Activated CD8-positive, alpha-beta memory T cell treated with anti-CD3 and anti-CD28 coated beads, Interleukin-2, amount 50 U/mL, for 4 hours (primary cell): ENCODE results near the gene SESN3.
"Not testable (repeated sequence)": the region's sequence is repeated elsewhere in the genome, so short reads cannot be mapped to it uniquely, and the experiment has no call there.

Source experiments
- DNase-seq: peaks from one replicate; pipeline ENCODE4 v3.0.0-alpha.2; 2020

SESN3 gene

DNA sequence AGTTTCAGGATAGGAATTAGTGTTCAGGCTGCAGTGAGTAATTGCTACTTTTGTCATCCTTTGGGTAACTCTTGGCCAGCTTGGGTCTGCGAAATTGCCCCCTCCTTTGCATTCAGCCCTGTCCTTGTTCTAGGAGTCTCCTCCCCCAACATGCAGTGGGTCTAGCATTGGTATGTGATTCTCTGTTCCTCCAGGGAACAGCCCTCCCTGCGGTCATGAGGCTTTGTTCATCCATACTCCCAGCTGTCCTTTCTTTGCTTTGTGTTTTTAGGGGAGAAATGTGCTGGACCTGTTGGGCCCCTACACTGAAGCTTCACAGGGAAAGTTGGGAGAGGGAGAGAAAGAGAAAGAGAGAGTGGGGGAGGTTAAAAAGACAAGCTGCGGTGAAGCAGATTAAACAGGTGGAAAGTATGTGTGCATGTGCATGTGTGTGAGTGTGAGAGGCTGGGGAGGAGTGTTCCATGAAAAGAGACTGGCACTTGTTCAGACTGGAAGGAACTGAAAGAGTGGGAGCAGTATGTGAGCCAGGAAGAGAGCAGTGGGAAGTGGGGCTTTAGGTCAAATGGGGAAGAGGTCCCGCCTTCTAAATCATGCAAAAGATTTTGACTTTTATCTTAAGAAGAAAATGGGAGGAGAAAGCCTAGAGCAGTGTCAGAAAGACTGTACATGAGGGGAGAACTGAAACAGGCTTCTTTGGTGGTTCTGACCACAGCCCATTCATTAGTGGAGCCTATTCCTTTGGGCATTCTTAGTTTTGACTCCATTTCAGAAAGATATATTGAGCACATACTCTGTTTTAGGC lies 17.9 kb upstream of the SESN3 start:
- no peak for DNase-seq

DNA sequence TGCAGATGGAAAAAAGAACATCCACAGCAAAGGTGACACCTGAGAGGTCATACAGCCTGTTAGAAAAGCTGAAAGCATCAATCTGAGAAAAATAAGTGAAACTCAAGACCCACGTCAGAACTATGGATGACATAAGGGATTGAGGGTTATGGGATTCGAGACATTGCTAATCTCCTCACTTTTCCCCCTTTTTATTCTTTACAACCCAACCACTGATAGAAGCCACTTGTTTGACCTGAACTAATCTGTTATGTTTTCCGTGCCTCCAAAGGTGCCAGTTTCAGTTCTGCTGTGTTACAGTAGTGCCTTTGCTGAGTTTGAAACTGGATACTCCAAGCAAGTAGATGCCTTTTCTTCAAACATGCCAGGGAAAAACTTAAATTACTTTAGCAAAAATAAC lies 16.9 kb upstream of the SESN3 start:
- DNase-seq = no peak

DNA sequence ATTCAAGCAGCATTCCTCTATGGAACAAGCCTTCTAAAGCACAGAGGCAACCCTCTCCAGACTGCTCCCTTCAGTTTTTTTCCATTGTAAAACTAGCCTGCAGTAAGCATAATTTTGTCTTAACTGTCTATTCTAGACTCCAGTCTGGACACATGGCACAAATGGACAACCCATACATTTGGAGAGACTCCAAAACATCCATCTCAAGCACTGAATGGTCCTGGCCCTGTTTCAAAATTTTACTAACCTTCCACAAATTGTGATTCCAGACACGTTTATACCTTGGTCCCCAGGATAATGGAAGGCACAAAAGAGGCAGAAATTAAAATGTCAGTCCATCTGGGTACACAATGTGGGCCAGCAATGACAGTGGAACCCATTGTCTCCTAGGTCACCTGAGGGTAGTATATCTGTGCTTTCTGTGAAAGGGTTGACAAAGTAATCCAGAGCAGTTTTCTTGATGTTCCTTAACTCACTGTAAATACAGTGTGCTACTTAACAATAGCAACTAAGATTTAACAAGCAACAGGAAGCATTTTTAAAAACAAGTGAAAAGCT lies 16.2 kb upstream of the SESN3 start:
- DNase-seq = no peak

DNA sequence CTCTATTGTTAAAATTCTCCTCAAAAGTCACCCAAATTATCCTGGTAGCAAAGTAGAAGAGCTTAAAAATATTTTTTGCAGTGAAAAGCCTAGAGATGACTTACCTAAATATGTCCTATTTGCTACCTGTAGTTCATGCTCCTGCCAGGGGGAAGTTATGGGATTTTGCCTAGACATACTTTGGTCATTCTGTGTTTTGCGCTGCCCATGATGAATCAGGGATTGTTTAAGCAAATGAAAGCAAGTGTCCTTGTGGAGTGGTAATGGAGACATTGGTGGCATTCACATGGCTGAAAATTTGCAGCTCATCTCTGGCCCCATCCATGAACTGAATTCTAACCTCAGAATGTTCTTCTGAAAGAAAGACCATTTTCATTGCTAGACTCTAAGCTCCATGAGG lies 14.6 kb upstream of the SESN3 start:
- no peak for DNase-seq

DNA sequence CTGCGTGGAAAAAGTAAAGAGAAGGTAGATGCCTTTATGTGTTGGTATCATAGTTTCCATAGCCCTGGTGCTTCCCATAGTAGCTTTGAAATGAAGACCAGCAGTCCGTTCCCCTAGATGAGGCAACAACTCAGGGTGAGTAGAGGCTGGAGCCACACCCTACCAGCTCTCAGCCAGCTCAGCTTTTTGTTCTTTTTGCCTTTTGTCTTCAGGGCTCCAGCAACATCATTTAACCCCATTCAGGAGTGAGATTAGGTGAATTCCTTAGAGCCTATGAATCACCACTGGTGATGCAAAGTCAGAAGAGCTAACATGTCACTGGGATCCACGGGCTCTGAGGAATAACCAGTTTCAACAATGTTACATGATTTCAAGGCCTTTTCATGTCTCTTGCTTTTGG lies 14.0 kb upstream of the SESN3 start:
- no peak for DNase-seq

DNA sequence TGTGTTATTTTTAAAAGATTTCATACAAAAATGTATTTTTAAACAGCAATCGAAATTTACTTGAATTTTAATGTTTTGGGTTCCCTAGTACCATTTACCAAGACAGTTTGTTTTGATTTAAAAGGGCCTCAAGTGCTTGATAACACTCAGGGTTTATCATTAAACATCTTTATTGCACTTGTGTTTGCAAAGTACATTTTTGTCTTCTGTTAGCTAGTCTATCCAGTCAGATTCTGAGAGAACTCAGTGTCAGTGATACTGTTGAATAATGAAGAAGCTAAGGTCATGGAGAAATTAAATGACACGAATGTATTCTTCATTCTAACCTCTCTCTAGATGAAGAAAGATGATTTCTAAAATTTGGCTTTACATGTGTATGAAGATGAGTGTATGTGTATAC lies 12.7 kb upstream of the SESN3 start:
- DNase-seq = no peak

DNA sequence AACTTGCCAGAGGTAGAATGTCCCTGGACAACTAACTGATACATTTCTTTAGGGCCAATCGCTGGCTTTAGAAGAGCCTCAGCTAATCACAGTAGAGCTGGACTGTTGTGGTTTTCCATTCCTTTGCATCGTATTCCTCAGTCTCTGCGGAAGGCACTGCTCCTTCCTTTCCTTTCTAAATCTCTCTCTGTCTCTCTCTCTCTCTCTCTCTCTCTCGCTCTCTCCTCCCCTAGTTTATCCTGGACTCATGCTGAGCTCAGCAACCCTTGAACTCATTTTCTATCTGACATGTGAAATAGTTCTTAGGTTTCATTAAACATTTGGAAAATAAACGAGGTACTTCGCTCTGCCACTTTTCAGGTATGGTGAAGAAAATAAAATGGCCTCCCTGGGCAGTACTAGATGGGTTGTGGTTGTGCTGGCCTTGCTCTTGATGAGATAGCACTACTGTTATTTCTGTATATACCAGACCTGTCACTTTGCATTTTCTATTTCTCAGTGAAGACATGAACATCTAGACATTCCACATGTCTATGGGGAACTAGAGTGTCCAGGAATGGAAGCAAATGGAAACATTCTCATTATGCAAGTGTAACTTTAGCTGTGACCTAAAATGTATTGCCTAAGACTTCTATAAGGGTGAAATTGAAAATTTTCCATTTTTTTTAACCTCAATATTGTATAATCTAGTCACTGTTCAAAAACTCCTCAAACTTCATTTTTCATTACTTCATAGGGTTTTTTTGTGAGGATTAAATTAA lies 12.0 kb upstream of the SESN3 start:
- no peak for DNase-seq

DNA sequence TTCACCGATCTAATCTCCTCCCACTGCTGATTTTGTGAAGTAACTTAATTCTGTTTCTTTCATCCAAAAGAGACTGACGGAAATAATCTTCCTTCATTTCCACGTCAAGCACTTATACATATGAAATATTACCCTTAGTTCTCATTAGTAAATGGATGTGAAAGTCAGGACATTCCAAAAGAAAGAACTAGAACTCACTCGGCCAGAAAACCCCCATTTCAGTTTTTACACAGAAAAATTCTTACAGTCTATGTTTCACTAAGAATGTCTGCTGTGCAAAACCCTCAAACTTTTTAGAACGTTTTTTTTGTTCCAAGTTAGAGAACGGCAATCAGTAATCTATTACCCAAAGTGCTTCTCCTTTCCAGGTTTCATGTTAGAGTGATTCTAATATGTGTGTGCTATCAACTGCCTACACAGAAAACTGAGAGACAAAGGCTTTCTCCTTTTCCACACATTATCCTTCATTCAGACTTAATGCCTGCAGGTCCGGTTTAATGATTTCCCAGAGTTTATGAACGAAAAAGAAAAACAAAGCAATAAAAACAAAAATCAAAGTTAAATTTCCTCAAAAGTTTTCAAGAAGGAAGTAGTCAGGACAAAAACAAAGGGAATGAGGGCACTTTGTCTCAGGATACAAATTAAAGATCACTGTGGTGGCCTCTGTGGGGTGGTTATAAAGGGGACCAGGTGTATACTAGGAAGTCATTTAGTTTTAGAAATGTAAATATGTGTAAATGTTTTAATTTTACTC lies 11.3 kb upstream of the SESN3 start:
- no peak for DNase-seq

DNA sequence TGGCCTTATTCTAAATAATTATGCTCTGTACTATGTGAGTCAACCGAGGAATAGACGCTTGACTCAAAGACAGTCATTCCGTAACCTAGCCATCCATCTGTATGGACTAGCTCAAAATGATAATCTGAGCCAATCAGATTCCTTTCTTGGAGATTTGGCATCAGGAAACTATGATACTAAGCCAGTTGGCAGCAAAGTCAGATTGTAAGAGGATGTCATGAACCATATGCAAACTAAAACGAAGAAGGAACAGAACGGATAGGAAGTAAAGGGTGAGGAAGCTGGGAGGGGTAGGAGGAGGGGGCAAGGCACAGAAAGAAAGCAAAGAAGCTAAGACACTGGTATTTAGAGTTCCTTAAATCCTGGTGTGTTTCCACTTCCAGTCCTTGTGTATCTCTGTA lies 10.7 kb upstream of the SESN3 start:
- no peak for DNase-seq

DNA sequence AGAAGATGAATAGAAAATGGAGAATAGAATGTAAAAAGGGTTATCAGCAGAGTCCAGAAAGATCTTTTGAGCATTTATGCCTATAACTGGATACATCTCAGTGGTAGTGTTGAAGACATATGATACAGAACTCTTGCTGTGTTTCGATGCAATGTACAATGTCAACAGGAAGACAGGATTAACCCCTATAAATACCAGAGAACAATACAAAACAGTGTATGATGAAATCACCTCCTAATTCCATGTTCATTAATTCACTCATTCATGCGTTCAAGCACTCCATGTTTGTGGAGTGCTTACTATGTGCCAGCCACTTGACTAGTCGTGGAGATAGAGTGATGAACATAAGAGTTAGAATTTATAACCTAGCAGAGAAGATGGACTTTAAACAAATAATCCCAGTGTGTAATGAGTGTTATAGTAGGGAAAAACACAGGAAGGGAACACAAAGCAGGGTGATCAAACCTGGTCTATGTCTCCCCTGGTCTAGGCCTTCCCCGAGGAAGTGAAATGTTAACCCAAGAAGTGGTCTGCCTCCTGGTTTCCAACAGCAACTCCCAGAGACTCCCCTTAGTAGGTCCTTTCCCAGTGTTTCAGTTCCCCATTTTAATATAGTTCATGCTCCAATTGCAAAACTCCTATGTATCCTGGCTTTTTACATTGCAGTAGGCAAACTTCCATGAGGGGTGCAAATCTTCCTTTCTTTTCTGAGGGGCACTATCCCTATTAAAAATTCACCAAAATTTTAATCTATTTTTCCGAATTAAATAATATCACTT lies 9.1 kb upstream of the SESN3 start:
- DNase-seq = no peak

DNA sequence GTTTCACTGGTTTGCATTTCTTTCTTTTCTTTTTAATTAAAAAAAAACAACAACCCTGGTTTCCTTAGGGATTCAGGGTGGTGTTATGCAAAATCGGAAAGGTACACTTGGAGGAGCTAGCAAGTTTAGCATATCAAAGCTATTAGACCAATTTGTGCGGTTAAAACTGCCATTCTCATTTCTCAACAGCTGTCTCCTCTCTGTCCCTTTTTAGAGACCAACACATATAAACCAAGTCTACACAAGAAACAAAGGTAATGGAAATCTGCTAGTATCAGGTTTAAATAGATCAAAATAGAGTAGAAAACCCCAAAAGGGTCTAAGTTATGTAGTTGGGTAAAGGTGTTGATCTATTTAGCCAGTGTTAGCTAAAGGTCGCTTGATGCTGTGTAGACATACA lies 1.7 kb upstream of the SESN3 start:
- no peak for DNase-seq

DNA sequence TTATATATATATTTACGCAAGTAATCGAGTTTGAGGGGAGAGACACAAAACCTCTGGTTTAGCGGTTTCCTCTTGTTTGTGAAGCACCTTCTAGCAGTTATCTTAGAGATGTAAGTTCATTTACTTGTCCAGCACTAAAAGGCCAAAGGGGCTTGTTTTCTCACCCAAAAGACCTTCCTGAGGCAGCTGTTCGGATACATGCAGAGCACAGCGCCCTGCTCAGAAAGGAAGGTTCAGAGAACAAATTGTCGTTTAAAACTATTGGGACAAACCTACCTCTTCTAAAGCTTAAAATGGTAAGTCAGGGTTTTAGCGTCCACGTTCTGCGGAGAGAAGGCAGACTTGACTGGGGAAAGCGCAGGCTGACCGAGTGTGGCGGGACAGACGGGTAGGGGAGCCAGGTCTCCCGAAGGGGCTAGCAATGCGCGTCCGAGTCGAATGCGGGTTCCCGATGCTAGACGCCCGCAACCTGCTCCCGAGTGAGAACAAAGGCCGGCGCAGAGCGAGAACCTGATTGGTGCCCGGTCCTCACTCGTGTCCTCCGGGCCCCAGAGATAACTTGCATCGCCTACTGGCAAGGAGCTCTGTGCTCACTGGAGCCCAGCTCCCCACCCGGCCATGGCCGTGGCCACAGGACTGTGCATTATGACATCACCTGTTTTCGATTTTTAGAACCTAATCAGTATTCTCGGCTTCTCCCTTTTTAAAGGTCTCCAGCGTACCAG lies 1.0 kb upstream of the SESN3 start:
- DNase-seq = peak; percentile 49

DNA sequence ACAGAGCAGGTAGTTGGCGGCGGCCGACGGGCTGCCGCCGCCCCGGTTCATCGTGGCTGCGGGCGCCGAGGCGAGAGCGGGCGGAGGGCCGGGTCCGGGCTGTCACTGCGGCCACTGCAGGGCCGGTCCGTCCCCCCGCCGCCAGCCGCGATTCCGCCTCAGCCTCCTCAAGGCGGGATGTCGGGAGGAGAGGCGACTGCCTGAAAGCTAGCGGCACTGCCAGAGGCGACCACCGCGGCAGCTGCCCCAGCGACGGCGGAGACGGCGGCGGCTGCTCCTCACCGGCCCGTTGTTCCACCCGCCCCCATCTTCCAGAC lies 234 bp downstream of the SESN3 start:
- no peak for DNase-seq

DNA sequence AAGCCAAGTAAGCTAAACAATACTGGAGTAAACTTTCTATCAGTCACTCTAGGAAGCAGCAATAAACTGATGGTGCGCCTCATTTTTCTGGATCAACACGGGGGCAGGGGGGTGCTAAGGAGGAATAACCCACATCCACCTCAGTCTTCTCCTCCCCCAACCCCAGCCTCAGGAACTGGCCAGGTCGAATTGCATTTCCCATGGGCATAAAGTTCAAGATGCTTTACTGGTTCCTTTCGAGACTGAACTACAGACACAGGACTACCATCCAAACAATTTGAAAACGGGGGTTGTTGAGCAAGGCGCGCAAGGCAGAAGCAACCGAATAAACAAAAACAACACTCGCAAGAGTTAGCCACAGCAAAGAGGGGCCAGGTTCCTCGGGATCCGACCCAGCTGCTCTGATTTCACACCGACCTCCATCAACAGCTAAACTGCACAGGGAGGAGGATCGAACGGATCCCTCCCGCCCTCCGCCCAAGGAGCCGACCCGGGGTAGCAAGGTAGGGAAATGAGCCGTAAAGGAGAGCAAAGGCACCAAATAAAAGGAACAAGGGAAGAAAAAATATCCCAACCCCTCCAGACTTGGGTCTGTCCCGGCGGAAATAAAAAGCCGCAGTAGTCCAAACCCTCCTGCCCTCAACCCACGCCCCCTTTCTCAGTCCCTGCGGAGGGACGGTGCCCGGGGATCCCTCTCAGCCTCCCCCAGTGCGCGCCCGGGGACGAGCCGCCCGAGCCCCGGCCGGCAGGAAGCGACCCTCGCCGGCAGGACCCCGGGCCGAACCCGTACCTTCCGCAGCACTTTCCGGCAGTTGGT lies 801 bp downstream of the SESN3 start:
- peak; percentile 16 for DNase-seq

DNA sequence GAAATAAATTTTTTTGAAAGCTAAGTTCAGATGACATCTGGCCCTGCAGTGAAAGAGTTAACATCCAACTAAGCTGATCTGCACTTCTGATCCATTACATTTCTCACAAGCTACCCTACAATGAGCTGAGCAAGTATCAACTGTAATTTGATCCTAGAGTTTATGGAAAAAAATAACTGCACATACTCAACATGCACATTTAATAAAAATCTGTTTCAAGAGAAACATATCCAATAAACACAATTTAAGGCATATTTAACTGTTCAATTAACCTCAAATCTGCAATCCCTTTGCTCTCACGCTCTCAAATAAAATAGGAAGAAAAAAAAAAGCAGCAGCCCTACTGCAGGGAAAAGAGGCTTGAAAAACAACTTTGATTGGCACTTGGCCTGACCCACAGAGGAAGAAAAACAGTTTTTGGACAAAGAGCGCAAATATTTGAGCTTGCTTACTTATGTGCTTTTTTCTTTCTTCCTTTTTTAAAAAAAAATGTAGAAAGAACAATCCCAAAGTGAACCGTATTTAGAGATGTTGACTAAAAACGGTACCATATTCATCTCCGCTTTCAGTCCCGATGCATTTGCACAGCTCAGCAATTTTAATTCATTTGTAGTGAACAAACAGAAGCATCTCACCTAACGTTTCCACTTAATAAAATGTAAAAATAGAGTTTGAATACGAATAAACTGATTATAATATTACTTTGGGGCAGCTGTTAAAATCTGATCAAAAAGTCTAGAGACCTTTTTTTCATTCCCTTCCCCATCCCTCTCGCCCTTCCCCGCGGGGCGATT lies 1.6 kb downstream of the SESN3 start:
- no peak for DNase-seq

DNA sequence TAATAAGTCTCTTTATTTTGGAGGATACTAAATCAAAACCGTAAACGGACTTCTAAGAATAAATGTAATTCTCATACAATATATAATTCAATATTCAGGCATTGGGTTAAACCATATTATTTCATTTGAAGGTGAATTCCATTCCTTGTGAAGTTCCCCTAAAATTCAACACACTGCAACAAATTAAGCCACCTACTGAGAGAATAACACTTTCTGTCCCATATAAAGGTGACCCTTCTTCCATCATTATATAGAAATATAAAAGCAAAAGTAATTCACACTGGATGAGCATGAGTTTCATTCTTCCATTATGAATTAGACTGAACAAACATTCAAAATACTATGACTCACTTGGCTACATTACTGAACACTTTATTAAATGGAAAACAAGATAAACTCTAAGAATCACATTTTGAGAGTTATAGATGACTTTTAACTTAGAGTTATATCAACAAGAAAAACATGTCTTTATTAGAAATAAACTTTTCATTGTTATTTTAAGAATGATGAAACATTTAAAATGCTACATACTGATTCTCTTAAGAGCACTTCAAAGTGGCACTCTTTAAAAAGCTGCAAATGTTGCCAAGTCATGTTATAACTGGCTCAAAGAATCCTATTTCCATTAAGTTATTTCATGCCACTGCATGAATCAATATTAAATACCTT lies 2.8 kb downstream of the SESN3 start:
- no peak for DNase-seq

DNA sequence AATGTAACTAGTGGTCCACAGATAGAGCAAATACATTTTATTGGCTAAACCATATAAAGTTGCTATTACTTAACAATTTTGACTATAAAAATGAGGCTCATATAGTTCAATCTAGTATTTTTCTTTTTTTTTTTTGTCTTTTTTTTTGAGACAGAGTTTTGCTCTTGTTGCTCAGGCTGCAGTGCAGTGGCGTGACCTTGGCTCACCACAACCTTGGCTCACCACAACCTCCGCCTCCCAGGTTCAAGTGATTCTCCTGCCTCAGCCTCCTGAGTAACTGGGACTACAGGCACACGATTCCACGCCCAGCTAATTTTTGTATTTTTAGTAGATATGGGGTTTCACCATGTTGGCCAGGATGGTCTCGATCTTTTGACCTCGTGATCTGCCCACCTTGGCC lies 3.9 kb downstream of the SESN3 start:
- DNase-seq = not testable (repeated sequence)

DNA sequence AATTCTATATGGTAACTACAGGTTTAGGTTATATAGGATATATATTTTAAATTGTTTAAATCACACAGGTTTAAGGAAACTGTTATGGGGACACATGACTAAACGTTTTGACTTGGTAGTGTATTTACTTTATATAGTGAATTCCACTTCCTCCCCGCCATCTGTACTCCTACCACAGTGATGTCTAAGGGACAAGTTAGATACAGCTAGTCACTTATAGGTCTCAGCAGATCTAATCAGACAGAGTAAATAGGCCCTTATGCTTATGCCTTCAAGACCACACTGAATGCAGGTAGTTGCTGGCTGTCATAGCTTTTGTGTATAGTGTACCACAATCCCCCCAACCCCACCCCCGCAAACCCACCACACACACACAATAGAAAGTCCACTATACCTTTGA lies 8.2 kb downstream of the SESN3 start:
- no peak for DNase-seq

DNA sequence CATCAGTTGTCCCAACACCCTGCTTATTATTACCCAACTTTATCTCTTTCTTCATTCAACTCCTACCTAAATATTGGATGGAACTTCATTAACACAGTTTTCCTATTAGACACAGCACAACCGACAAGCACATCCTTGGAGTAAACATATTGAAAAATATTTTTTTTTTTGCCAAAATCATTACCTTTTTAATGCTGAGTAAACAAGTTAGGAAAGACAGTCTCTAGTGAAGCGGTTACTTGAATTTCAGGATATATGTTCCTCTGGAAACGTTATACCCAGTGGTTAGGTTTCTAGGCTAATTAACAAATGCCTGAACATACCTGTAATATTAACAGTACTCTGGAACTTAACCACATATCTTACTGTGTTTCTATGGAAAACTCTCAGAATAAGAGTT lies 11.4 kb downstream of the SESN3 start:
- DNase-seq = no peak

DNA sequence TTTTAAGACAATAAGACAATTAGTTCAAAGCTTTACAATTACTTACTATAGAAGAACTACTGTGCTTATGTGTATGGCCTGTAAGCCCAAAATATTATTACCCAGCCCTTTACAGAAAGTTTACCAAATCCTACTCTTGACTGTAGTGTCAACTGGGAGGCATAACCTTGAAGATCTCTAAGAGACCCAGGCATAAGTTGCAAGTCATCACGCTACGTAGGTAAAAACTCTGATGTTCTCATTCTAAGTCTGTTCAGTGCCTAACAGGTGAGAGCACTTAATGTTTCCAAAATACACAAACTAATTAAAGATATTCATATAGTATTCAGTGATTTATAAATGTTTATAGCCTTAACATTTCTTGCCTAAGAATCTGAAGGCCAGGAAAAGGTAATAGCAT lies 12.9 kb downstream of the SESN3 start:
- DNase-seq = no peak
